Measurements from ENCODE around the gene ADNP. TPM values are rescaled to one million over a fixed set of nuclear protein-coding genes. Genes with fewer than 3 reads are reported as not detected.

Gene ADNP
- total and polyA plus RNA-seq, 10 of the 15 experiments (the other 5 are each of a cell fraction or from before 2014, with no cell fraction given), result 23.0 to 74.4 (median 34.9) TPM

GRCh38 chr20:50958615-50959542 is 27.6 kb upstream of the ADNP start, which contains the start of gene MOCS3 (continued):
- peak; percentile 95 to 97 for TF ChIP-seq BHLHE40 (IDR thresholded peaks at IDR 0.05; ENCODE audit: borderline replicate concordance in 1 of 2, low read depth in 2 of 2, low read length in 1 of 2)
- TF ChIP-seq RB1 (IDR thresholded peaks at IDR 0.05; ENCODE audit: borderline replicate concordance), result peak; percentile 91
- TF ChIP-seq SP1 (IDR thresholded peaks at IDR 0.05; ENCODE audit: low read depth, low read length), result peak; percentile 10
- TF ChIP-seq NBN (IDR thresholded peaks at IDR 0.05), result peak; percentile 75; the same call in 1 of the 2 replicates
- peak; percentile 99 for TF ChIP-seq E2F8 (IDR thresholded peaks at IDR 0.05; ENCODE audit: low read depth, partially characterized antibody)
- peak; percentile 100 for TF ChIP-seq ATF7 (IDR thresholded peaks at IDR 0.05; ENCODE audit: low read depth)
- peak; percentile 98 for TF ChIP-seq JUND (IDR thresholded peaks at IDR 0.05; ENCODE audit: low read depth, low read length)
- TF ChIP-seq BCL11A (IDR thresholded peaks at IDR 0.05; ENCODE audit: low read depth, low read length), result no peak
- TF ChIP-seq SMC3 (IDR thresholded peaks at IDR 0.05; ENCODE audit: borderline replicate concordance, low read length), result no peak
- peak; percentile 98 for TF ChIP-seq ZBTB40 (IDR thresholded peaks at IDR 0.05; ENCODE audit: borderline replicate concordance)
- peak; percentile 66 to 70 for TF ChIP-seq SRF (IDR thresholded peaks at IDR 0.05; ENCODE audit: low read depth in 2 of 2, low read length in 2 of 2)
- TF ChIP-seq TCF12 (IDR thresholded peaks at IDR 0.05; ENCODE audit: low read depth, low read length), result peak; percentile 61; the same call in 1 of the 2 replicates
- peak; percentile 66; the same call in 1 of the 2 replicates for TF ChIP-seq FOXM1 (IDR thresholded peaks at IDR 0.05; ENCODE audit: low read depth, low read length)
- TF ChIP-seq BCLAF1 (IDR thresholded peaks at IDR 0.05), result peak; percentile 91
- peak; percentile 45; the same call in 1 of the 2 replicates for TF ChIP-seq ELK1 (IDR thresholded peaks at IDR 0.05; ENCODE audit: low read depth, low read length)
- TF ChIP-seq MEF2B (IDR thresholded peaks at IDR 0.05; ENCODE audit: partially characterized antibody, poor library complexity, severe bottlenecking), result peak; percentile 71
- TF ChIP-seq DPF2 (IDR thresholded peaks at IDR 0.05), result 0 out of 2 replicates have a peak, but pooled peaks have one; percentile 16
- no peak for TF ChIP-seq HDAC6 (IDR thresholded peaks at IDR 0.05; ENCODE audit: unreplicated experiment)

All from GM12878 (cell line).